ENCODE measurements around the gene ADD2.

The ADD2 gene

GRCh38 chr2:70688427-70688826 is 79.6 kb downstream of the ADD2 start:
- ATAC-seq = no peak
- TF ChIP-seq PATZ1 (CRISPR knock-in tag; IDR thresholded peaks at IDR 0.05; ENCODE audit: borderline replicate concordance) = no peak
- TF ChIP-seq ZC3H10 (CRISPR knock-in tag; IDR thresholded peaks at IDR 0.05) = no peak

- TF ChIP-seq TOX (CRISPR knock-in tag; IDR thresholded peaks at IDR 0.05; ENCODE audit: borderline replicate concordance) (no peak), PPARA (CRISPR knock-in tag; IDR thresholded peaks at IDR 0.05; ENCODE audit: borderline replicate concordance) (no peak), BACH2 (CRISPR knock-in tag; IDR thresholded peaks at IDR 0.05; ENCODE audit: borderline replicate concordance) (no peak), ZNF8 (CRISPR knock-in tag; IDR thresholded peaks at IDR 0.05) (no peak), OSR1 (CRISPR knock-in tag; IDR thresholded peaks at IDR 0.05) (no peak), CSDC2 (CRISPR knock-in tag; IDR thresholded peaks at IDR 0.05) (no peak), ZNF70 (CRISPR knock-in tag; IDR thresholded peaks at IDR 0.05) (no peak), TCF4 (CRISPR knock-in tag; IDR thresholded peaks at IDR 0.05; ENCODE audit: borderline replicate concordance) (no peak), ARNTL (CRISPR knock-in tag; IDR thresholded peaks at IDR 0.05; ENCODE audit: borderline replicate concordance, low read depth) (no peak), CSRNP3 (CRISPR knock-in tag; IDR thresholded peaks at IDR 0.05) (no peak), CREB5 (CRISPR knock-in tag; IDR thresholded peaks at IDR 0.05; ENCODE audit: low read depth) (no peak), TSHZ2 (CRISPR knock-in tag; IDR thresholded peaks at IDR 0.05) (no peak), ESRRG (CRISPR knock-in tag; IDR thresholded peaks at IDR 0.05) (no peak), ISL1 (CRISPR knock-in tag; IDR thresholded peaks at IDR 0.05) (no peak), ZFP3 (CRISPR knock-in tag; IDR thresholded peaks at IDR 0.05) (no peak), ZFP30 (CRISPR knock-in tag; IDR thresholded peaks at IDR 0.05) (no peak), ZC3H10 (CRISPR knock-in tag; IDR thresholded peaks at IDR 0.05) (no peak), ZNF565 (CRISPR knock-in tag; conservative IDR thresholded peaks at IDR 0.05; ENCODE audit: low read depth) (no peak), GLIS3 (CRISPR knock-in tag; IDR thresholded peaks at IDR 0.05) (no peak), POU6F1 (CRISPR knock-in tag; IDR thresholded peaks at IDR 0.05; ENCODE audit: borderline replicate concordance, low read depth) (no peak)
- ATAC-seq = no peak
Observed at GRCh38 chr2:70687461-70687795, 80.6 kb downstream of the ADD2 start.

- ATAC-seq = peak; percentile 95
- TF ChIP-seq ESRRG (CRISPR knock-in tag; IDR thresholded peaks at IDR 0.05) = no peak
- TF ChIP-seq OSR1 (CRISPR knock-in tag; IDR thresholded peaks at IDR 0.05) = no peak
- no peak for TF ChIP-seq CSDC2 (CRISPR knock-in tag; IDR thresholded peaks at IDR 0.05)
- TF ChIP-seq ZNF70 (CRISPR knock-in tag; IDR thresholded peaks at IDR 0.05) = no peak
- no peak for TF ChIP-seq POU6F1 (CRISPR knock-in tag; IDR thresholded peaks at IDR 0.05; ENCODE audit: borderline replicate concordance, low read depth)
- no peak for TF ChIP-seq CSRNP3 (CRISPR knock-in tag; IDR thresholded peaks at IDR 0.05)
- TF ChIP-seq ZNF565 (CRISPR knock-in tag; conservative IDR thresholded peaks at IDR 0.05; ENCODE audit: low read depth) = no peak
- no peak for TF ChIP-seq ZNF8 (CRISPR knock-in tag; IDR thresholded peaks at IDR 0.05)
- TF ChIP-seq SNAI2 (CRISPR knock-in tag; IDR thresholded peaks at IDR 0.05) = no peak
- TF ChIP-seq ARNTL (CRISPR knock-in tag; IDR thresholded peaks at IDR 0.05; ENCODE audit: borderline replicate concordance, low read depth) = no peak
Observed at GRCh38 chr2:70686577-70687460, 81.2 kb downstream of the ADD2 start.

Measured in SK-N-SH treated with all-trans-retinoic acid at 6 μM for 48 hours (cell line).